Peyer's patch (tissue), 4 donors: ENCODE data around the gene NANOS1. TPM values are rescaled to one million over a fixed set of nuclear protein-coding genes. Genes with fewer than 3 reads are reported as not detected.

ENCODE experiments used
- DNase-seq, 3 donors: peaks; one replicate each; pipeline ENCODE4 v3.0.0-alpha.2; 2017 to 2019
- H3K27ac ChIP-seq, 4 donors: fragments of 200-600 bp; sonication (generic); one replicate each; pipeline ENCODE4 v1.5.1; 2016 to 2019
- H3K27me3 ChIP-seq, 2 donors: fragments of 200-600 bp; sonication (generic); one replicate each; pipeline ENCODE4 v1.5.1; 2019
- H3K36me3 ChIP-seq, 3 donors: fragments of 200-600 bp; sonication (generic); one replicate each; pipeline ENCODE4 v1.5.1; 2016 to 2019
- H3K4me1 ChIP-seq, 4 donors: fragments of 200-600 bp; sonication (generic); one replicate each; pipeline ENCODE4 v1.5.1; 2016 to 2019
- H3K4me3 ChIP-seq, 4 donors: fragments of 200-600 bp; sonication (generic); 1 replicate in 3 of 4; 2 replicates in 1 of 4; pipeline ENCODE4 v1.5.1; 2016 to 2019; ENCODE audit warnings: mild to moderate bottlenecking in 1 of 4
- H3K9me3 ChIP-seq, 4 donors: fragments of 200-600 bp; sonication (generic); one replicate each; pipeline ENCODE4 v1.5.1; 2016 to 2019; ENCODE audit warnings: mild to moderate bottlenecking in 1 of 4
- CTCF ChIP-seq, 6 experiments: fragments of 450-650 bp in 4 of 6; fragments of 200-600 bp in 2 of 6; sonication (generic) in 1 of 6; IDR thresholded peaks; one replicate each; pipeline ENCODE4 v1.5.1; 2017 to 2019; ENCODE audit warnings: antibody characterized with exemption in 6 of 6, mild to moderate bottlenecking in 3 of 6, moderate library complexity in 1 of 6
- POLR2A ChIP-seq, 2 donors: fragments of 450-650 bp; IDR thresholded peaks; one replicate each; pipeline ENCODE4 v1.5.1; 2017; ENCODE audit warnings: antibody characterized with exemption in 2 of 2, mild to moderate bottlenecking in 2 of 2, moderate library complexity in 2 of 2
- total RNA-seq, 4 donors: library from RNA; depleted of rRNA; stranded (reverse); fragments of >200 nt; gene quantifications; one replicate each; pipeline ENCODE4 v1.1.0, GENCODE V29; 2016

Gene NANOS1
- total RNA-seq, 4 donors from 2014 or later, result 0.13 to 9.9 TPM; not detected in 2

GRCh38 chr10:119061926-119062325, 32.4 kb downstream of the NANOS1 start:
- DNase-seq, result no peak
- Histone ChIP-seq H3K9me3 (no peaks in the 10 kb centered on the region), H3K4me3 (no peak overlapping the region), H3K27me3 (no peaks in the 10 kb centered on the region), H3K36me3 (peaks cover under 1 to 96% (median 8%) of the 10 kb centered on the region in 3 donors), H3K27ac (no peak overlapping the region), H3K4me1 (no peaks in the 10 kb centered on the region)
- no peak for TF ChIP-seq CTCF (IDR thresholded peaks at IDR 0.05)
- no peak for TF ChIP-seq POLR2A (IDR thresholded peaks at IDR 0.05)

DNA sequence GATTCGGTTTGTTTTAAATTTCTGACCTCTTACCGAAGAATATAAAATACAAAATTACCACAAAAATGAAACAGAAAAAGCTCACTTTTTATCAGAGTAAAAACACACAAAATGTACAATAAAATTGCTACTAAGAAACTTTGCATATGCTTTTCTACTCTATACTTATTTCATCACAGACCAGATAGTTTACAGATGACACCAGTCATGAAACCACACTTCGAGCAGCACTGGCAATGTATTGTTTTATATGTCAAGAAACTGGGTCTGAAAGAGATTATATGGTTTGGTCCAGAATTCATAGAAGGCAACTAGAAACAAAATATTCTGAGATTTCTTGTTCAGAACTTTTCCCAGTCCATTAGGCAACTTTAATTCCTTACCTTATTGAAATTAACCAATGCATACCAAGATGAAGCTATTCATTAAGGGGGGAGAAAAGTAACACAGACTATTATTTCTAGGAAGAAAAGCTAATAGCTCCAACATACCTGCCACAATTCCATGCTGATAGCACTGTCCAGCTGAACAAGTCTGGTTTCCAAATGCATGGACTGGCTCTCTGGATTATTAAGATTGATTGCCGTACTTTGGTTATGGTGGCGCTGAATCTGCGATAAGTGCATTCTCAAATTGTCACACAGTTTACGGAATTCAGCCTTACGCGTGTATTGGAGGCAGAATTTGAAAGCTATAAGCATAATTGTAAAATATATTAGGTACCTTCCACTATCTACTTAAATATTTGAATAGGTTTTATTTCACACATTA, 41.1 kb downstream of the NANOS1 start:
- Histone ChIP-seq H3K4me1 (no peaks in the 10 kb centered on the region), H3K27ac (no peak overlapping the region), H3K9me3 (no peaks in the 10 kb centered on the region), H3K36me3 (peaks cover 0 to 68% (median 5%) of the 10 kb centered on the region in 3 donors), H3K4me3 (no peak overlapping the region), H3K27me3 (no peaks in the 10 kb centered on the region)
- TF ChIP-seq CTCF (IDR thresholded peaks at IDR 0.05), result no peak
- TF ChIP-seq POLR2A (IDR thresholded peaks at IDR 0.05), result no peak
- no peak for DNase-seq

DNA sequence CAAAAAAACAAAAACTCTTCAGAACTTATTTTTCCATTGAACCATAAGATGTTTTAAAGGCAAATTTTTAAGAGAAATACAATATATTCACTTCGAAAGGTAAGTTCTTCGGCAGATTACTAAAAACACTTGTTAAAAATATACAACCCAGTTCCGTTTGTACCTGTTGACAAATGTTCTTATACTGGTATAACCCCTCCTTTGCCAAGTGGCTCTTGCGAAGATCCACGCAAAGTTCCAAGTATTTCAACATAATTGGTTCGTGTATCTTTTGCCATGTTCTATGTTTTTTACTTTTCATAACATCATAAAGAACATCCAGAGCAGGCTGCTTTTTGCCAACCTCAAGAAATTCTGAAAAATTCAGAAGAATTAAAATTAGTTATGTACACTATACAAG, 44.1 kb downstream of the NANOS1 start:
- Histone ChIP-seq H3K9me3 (no peaks in the 10 kb centered on the region), H3K36me3 (peaks cover 0 to 40% (median 0%) of the 10 kb centered on the region in 3 donors), H3K4me1 (peaks cover 0 to 25% (median 10%) of the 10 kb centered on the region in 4 donors), H3K27ac (no peak overlapping the region), H3K27me3 (no peaks in the 10 kb centered on the region), H3K4me3 (no peak overlapping the region)
- no peak for TF ChIP-seq CTCF (IDR thresholded peaks at IDR 0.05)
- no peak for TF ChIP-seq POLR2A (IDR thresholded peaks at IDR 0.05)
- DNase-seq, result no peak

DNA sequence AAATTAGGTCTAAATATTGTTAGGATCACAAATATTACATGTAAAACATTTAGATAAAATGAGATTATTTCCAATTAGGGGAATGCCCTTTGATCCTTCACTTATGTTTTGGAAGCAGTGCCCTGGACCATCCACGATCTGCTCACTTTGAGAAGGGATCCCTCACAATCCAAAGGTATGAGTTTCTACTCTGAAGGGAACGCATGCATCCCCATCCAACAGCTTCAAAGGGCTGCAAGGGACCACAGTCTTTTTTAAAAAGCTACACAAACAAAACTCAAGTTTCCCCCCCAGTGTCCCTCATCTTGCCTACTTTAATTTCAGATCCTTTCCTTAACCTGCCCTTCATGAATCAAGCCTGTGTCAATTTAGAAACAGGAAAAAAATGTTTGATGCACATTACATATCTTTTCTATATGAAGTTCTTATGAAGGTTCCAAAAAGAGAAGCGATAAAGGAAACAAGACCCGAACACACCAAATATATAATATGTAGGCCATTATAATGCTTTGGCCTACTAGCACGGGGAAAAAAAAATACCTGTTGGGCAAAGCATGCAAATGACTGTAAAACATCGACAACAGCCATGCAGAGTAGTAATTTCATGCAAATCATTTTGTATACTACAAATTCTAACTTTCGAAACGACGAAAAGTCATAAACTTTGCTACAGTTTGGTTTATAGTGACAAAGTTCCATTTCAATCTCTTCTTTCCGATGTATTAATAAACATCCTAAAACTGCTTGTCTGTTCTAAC, 49.1 kb downstream of the NANOS1 start:
- Histone ChIP-seq H3K9me3 (no peaks in the 10 kb centered on the region), H3K36me3 (no peaks in the 10 kb centered on the region), H3K27ac (peak overlapping the region in 3 of 4 donors; percentile 94 to 98 (median 97)), H3K4me3 (peak overlapping the region; percentile 78 to 94 (median 88)), H3K4me1 (peaks cover 0 to 30% (median 11%) of the 10 kb centered on the region in 4 donors), H3K27me3 (no peaks in the 10 kb centered on the region)
- TF ChIP-seq POLR2A (IDR thresholded peaks at IDR 0.05), result no peak
- TF ChIP-seq CTCF (IDR thresholded peaks at IDR 0.05), result no peak
- DNase-seq, result no peak

GRCh38 chr10:119079599-119080520, 50.3 kb downstream of the NANOS1 start:
- H3K4me1 ChIP-seq, result peaks cover 0 to 30% (median 11%) of the 10 kb centered on the region in 4 donors
- DNase-seq, result peak; percentile 52 to 87 (median 85)
- peaks cover 0 to 2% (median 0%) of the 10 kb centered on the region in 3 donors for H3K36me3 ChIP-seq
- TF ChIP-seq CTCF (IDR thresholded peaks at IDR 0.05) (no peak), POLR2A (IDR thresholded peaks at IDR 0.05) (peak; percentile 1 to 26)
- H3K27ac ChIP-seq, result peak overlapping the region; percentile 94 to 98 (median 96)
- H3K27me3 ChIP-seq, result no peaks in the 10 kb centered on the region
- H3K4me3 ChIP-seq, result peak overlapping the region; percentile 78 to 94 (median 88)
- H3K9me3 ChIP-seq, result no peaks in the 10 kb centered on the region
